NCI-H1436 (cell line): ENCODE measurements around the gene PNMA8B.

Experiments used
- DNase-seq: peaks from one replicate; lab custom pipeline; 2025; lab: John Stamatoyannopoulos, UW

Gene PNMA8B

GRCh38 chr19:46456930-46457329, 38.7 kb downstream of the PNMA8B start:
- no peak for DNase-seq

GRCh38 chr19:46454244-46454643, 41.4 kb downstream of the PNMA8B start:
- no peak for DNase-seq

GRCh38 chr19:46453661-46454060, 42.0 kb downstream of the PNMA8B start:
- no peak for DNase-seq

DNA sequence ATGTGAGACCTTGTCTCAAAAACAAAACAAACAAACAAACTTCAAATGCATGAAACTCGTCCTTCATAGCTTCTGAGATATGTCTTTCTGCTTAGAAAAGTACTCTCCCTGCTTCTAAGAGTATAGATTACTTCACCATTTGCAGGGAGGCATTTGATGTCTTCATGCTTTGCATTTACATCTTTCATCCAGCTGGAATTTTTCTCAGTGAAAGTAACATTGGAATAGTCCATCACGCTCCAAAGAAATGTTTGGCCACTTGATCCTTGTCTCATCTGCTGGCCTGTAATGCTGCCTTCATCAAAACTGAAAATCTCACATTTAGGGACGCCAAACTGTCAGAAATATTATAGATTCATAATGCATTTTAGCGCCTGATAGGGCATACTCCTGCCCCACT, 43.5 kb downstream of the PNMA8B start:
- DNase-seq: no peak

DNA sequence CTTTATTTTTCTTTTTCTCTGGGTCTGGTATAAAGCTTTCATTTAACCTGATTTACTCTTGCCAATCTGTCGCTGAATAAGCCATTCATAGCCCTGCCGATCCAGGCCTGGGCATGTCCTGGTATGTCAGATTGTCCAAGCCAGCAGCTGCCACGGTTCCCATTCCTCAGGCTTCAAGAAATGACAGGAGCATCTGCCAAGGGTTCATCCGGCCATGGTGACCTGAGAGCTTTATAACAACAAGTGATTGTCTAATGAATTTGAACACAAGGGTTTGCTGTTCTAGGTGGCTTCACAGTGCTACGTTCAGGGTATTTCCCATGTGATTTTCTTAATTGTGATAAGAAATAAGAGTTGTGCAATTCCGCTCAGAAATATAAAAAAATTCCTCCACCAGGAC, 44.3 kb downstream of the PNMA8B start:
- no peak for DNase-seq

- no peak for DNase-seq
These were observed 44.9 kb downstream of the PNMA8B start for GRCh38 chr19:46450737-46451136.

DNA sequence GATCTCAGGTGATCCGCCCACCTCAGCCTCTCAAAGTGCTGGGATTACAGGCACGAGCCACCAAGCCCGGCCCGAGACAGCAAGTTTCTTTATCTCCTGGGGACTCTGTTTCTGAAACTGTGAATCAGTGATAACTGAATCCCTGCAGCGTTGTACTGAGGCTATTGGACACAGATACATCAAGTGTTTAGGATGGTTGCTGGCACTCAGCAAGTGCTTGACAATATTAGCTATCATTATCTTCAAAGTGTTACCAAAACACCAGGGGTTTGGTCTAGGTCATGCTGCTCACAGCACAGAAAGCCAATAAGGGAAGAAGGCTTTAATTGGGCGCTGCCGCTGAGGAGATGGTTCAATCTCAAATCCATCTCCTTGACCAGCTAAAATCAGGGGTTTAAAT, 46.4 kb downstream of the PNMA8B start:
- no peak for DNase-seq

DNA sequence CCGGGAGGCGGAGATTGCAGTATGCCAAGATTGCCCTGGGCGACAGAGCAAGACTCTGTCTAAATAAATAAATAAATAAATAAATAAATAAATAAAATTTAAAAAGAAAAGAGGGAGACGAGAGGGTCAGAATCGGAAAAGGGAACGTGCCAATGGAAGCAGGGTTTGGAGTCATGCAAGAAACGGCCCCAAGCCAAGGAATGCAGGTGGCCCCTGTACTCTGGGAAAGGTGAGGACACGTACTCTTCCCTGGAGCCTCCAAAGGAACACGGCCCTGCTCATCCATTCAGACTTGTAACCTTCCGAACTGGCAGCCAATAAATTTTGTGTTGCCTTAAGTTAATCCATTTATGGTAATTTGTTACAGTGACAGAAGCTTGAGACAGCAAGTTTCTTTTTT, 47.1 kb downstream of the PNMA8B start:
- DNase-seq: no peak

GRCh38 chr19:46447824-46448223, 47.8 kb downstream of the PNMA8B start:
- DNase-seq: no peak

DNA sequence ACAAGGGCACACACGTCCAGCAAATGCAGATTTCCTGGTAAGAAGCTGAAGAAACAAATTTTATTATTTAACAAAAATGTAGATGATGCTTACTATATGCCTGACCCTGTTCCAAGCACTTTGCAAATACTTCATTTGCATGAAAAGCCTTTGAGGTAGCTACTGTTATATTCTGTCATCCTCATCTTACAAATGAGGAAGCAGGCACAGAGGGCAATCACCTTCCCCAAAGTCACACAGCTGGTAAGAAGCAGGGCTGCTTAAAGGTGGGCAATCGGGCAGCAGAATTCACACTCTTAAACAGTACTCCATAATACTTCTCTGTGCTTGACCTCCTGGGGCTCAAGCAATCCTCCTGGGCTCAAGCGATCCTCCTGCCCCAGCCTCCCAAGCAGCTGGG, 48.7 kb downstream of the PNMA8B start:
- no peak for DNase-seq

DNA sequence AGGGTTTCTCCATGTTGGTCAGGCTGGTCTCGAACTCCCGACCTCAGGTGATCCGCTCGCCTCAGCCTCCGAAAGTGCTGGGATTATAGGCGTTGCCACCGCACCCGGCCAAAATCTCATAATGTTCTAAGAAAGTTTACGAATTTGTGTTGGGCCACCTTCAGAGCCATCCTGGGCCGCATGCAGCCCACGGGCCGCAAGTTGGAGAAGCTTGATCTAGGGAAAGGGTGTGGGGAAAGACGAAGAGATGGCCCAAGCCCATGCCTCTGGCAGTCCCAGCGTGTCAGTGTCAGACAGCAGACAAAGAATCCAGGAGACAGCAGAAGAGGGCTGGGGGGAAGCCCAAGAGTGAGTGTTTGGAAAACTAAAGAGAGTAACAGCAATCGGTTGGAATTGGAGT, 49.6 kb downstream of the PNMA8B start:
- no peak for DNase-seq

DNA sequence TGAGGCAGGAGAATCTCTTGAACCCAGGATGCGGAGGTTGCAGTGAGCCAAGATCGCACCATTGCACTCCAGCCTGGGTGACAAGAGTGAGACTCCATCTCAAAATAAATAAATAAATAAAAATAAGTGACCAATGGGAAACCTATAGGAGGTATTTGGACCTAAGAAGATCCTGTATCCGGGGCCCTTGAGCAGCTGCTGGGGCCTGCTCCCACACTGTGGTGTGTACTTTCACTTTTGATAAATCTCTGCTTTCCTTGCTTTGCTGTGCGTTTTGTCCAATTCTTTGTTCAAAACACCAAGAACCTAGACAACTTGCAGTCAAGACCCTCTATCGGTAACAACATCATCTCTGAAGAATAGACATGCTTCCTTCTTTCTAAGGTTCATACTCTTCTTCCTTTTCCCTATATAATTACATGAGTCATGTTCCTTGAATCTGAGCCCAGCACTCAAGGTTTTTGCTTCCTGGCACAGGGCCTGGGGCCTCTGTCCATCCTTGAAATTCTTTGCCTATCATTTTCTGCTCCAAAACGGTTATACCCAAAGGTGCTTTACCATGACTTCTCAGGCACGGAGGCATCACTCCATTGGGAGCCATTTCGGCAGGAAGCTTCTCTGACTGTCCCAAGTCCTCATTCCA, 52.7 kb downstream of the PNMA8B start:
- DNase-seq: no peak

- DNase-seq: no peak
These were observed 53.8 kb downstream of the PNMA8B start for GRCh38 chr19:46441866-46442265.
